Left colon (tissue), 2 donors: ENCODE data around the gene RNF44. TPM values are rescaled to one million over a fixed set of nuclear protein-coding genes. Genes with fewer than 3 reads are reported as not detected.

Source experiments
- ATAC-seq: fragments of 200-7000 bp; cut with Tn5 transposase; one replicate; pipeline ENCODE4 v1.9.1; 2020; ENCODE audit warnings: mild to moderate bottlenecking, moderate library complexity
- DNase-seq, 2 donors: peaks; one replicate each; pipeline ENCODE4 v3.0.0-alpha.2; 2020
- intact Hi-C, 2 donors: fragments of 100-400 bp; cut with DNase I in 1 of 2; cut with micrococcal nuclease in 1 of 2; formaldehyde crosslinking; loops; one replicate each; pipeline versions ENCODE4 v1.11.2 to v1.14.0; 2022; cut with DNase I, micrococcal nuclease
- total RNA-seq, 2 donors: library from RNA; stranded (reverse); fragmentation: NEBNext Ultra II Directional; extraction: Animal tissue kit (Norgen Biotek cat#: 25700); gene quantifications; one replicate each; pipeline ENCODE4 v1.2.1, GENCODE V29; 2021
- donor health status: DM: no; HTN: no; CAD: no.
- donor health status: DM: yes; HTN: yes; CAD: no.

Gene RNF44
- total RNA-seq, 2 donors from 2014 or later = 72.5 to 79.6 TPM

- no peak for DNase-seq
- no peak for ATAC-seq
- intact Hi-C loops = no loop called here
Observed at GRCh38 chr5:176527246-176528222, 9.7 kb downstream of the RNF44 start.

DNA sequence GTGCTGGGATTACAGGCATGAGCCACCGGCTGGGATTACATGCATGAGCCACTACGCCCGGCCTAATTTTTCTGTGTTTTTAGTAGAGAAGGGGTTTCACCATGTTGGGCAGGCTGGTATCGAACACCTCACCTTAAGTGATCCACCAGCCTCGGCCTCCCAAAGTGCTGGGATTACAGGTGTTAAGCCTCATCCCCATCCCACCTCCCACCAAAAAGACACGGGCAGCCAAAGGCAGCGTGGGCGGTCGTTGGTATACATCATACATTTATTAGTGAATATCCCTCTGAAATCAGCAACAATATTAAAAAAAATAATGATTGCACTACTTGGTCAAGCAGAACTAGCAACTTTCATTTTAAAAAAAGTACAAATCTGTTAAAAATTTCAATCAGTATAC is 10.7 kb downstream of the RNF44 start:
- DNase-seq = no peak
- intact Hi-C loops = no loop called here
- no peak for ATAC-seq

DNA sequence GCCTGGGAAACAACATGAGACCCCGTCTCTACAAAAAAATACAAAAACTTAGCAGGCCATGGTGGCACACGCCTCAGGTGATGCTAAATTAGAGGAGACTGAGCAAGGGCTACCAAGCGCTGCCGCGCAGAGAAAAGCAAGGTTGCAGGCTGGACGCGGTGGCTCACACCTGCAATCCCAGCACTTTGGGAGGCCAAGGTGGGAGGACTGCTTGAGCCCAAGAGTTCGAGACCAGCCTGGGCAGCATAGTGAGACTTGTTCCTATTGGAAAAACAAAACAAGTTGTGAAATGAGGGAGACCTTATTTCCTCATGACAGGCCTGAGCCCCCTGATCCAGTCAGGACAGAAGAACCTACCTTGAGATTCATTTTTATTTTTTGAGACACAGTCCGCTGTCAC is 11.5 kb downstream of the RNF44 start:
- ATAC-seq = no peak
- intact Hi-C loops = no loop called here
- DNase-seq = no peak

- ATAC-seq (no peak), DNase-seq (no peak)
- intact Hi-C loops = no loop called here
Observed at GRCh38 chr5:176524987-176525386, 12.2 kb downstream of the RNF44 start.

- DNase-seq = no peak
- intact Hi-C loops = no loop called here
- no peak for ATAC-seq
Observed at GRCh38 chr5:176524138-176524537, 13.1 kb downstream of the RNF44 start.

GRCh38 chr5:176521699-176522263 is 15.4 kb downstream of the RNF44 start:
- DNase-seq (no peak), ATAC-seq (no peak)
- intact Hi-C loops = no loop called here

GRCh38 chr5:176521286-176521685 is 15.9 kb downstream of the RNF44 start:
- ATAC-seq (no peak), DNase-seq (no peak)
- intact Hi-C loops = no loop called here

DNA sequence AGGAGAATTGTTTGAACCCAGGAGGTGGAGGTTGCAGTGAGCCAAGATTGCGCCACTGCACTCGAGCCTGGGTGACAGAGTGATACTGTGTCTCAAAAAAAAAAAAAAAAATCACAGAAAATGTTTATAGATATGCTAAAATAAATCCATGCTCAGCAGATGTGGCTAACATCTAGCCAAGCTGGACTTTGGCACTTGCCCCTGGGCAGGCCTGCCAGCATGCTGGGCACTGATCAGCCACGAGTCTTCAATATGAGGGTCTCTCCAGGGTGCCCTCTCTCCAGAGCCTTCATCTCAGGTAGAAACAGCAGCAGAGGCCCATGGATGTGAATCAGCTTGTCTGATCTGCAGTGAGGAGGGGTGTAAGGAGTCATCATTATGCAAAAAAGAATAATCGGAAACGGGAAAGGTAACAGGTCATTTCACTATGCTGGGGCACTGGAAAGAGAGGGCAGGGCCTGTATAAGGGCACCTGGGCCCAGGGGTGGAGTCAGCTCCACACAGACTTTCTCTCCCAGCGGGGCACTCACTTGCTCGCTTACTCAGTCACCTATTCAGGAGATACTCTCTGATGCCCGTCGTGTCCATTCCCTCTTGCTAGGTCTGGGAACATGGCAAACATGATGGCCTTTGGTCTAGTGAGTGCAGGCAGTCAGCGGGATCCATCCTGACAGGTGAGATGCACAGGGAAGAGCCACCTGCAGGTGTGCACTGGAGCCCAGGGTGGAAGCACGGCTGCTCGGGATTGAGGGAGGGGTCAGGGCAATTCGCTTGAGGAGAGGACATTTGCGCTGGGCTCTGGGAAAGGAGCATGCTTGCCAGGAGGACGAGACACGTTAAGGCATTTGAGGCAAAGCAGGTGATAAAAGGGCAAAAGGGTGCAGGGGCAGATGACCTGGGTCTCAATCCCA is 17.1 kb downstream of the RNF44 start:
- ATAC-seq (peak; percentile 71), DNase-seq (no peak)
- intact Hi-C loops = no loop called here

GRCh38 chr5:176517053-176517661 is 20.0 kb downstream of the RNF44 start:
- no peak for DNase-seq
- intact Hi-C loops = no loop called here
- no peak for ATAC-seq

DNA sequence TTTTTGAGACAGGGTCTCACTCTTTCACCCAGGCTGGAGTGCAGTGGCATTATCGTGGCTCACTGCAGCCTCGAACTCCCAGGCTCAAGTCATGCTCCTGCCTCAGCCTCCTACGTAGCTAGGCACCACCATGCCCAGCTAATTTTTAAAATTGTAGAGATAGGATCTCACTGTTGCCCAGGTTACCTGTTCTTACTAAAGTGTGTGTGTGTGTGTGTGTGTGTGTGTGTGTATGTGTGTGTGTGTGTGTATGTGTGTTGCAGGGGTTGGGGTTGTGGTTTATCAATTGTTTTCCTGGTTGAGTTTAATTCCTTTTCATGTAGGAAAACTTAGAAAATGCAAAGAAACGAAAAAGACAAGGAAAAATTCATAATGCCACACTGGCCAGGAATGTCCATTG is 21.8 kb downstream of the RNF44 start:
- intact Hi-C loops = no loop called here
- ATAC-seq = no peak
- no peak for DNase-seq

DNA sequence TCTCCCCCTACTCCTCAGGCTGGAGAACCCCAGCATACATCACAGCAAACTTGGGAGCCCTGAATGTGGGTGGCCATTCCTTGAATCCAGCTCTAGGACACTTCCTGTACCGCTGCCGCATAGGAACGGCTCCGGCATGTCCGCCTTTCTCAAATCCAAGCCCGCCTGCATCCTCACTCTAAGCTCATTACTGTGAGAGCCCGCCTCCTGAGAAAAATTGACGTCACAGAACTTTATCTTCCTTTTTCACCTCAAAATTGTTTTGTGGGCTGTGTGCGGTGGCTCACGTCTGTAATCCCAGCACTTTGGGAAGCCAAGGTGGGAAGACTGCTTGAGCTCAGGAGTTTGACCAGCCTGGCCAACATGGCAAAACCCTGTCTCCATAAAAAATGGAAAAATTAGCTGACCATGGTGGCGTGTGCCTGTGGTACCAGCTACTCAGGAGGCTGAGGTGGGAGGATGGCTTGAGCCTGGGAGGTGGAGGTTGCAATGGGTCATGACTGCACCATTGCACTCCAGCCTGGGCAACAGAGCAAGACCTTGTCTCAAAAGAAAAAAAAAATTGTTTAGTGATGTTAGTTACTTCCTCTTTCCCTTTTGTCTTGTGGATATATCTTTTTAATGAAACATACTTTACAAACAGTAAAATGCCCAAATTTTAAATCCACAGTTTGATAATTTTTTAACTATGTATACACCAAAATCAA is 22.8 kb downstream of the RNF44 start:
- DNase-seq (no peak), ATAC-seq (no peak)
- intact Hi-C loops = no loop called here

DNA sequence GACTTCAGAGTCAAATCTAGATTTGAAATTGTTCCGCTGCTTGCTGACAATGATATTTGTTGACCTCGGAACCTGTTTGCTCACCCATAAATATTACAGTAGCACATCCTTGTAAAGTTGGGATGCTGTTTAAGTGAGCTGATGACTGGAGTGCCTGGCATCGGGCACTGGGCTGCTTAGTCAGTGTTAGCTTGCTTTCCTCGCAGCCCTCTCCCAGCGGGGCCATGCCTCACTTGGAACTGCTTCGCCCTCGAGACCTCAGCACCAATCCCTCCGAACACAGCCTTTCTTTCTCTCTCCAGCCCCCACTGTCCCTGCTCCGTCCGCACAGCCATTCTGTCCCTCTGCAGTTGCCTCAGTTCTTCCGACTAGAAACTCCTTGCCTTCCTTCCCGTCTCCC is 23.4 kb downstream of the RNF44 start:
- no peak for ATAC-seq
- intact Hi-C loops = no loop called here
- DNase-seq = no peak

DNA sequence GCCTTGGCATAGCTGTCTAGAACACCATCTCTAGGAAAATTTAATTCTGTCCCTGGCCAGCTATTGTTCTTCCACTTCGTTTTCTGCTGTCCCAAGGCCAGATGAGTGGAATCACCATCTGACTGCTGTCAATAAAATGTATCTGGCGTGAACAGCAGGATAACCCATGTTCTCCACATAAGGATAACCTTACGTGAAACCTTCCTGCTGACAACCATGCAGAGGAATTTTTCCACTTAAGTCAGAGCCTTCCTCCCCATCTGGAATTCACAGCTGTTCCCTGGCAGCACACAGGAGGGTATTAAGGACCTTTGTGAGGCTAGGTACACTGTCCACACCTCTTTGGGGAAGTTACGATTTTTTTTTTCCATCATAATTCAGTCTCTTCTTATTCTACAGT is 28.6 kb downstream of the RNF44 start:
- ATAC-seq (no peak), DNase-seq (no peak)
- intact Hi-C loops = no loop called here

GRCh38 chr5:176507911-176508310 is 29.3 kb downstream of the RNF44 start:
- intact Hi-C loops = no loop called here
- ATAC-seq (no peak), DNase-seq (no peak)

DNA sequence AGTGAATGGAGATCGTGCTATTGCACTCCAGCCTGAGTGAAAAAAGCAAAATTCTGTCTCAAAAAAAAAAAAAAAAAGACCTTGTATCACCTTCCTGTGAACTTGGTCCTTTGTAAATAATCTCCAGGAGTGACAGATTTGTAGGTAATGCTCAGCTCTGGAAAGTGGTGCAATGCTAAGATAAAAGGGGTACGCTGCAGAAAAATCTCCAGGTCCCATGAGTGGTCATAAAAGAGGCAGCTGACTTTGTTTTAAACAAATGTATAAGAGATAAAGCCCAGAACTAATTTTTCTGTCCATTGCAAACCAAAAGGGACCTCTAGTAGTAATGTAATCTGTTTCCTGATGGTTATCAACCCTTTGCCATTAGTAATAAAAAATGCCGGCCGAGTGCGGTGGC is 33.7 kb downstream of the RNF44 start:
- ATAC-seq = no peak
- intact Hi-C loops = no loop called here
- no peak for DNase-seq

- no peak for ATAC-seq
- intact Hi-C loops = no loop called here
- DNase-seq = no peak
Observed at GRCh38 chr5:176501333-176501732, 35.9 kb downstream of the RNF44 start.

GRCh38 chr5:176500511-176500910 is 36.7 kb downstream of the RNF44 start:
- DNase-seq (no peak), ATAC-seq (no peak)
- intact Hi-C loops = no loop called here

GRCh38 chr5:176499273-176499672 is 37.9 kb downstream of the RNF44 start:
- ATAC-seq (no peak), DNase-seq (no peak)
- intact Hi-C loops = no loop called here

GRCh38 chr5:176497852-176498251 is 39.4 kb downstream of the RNF44 start:
- DNase-seq = no peak
- intact Hi-C loops = no loop called here
- no peak for ATAC-seq
